ENCODE results near the gene BLOC1S6. TPM values are rescaled to one million over a fixed set of nuclear protein-coding genes. Genes with fewer than 3 reads are reported as not detected.

The BLOC1S6 gene
- total RNA-seq, 2 experiments from 2014 or later: 32.9 to 35.2 TPM

DNA sequence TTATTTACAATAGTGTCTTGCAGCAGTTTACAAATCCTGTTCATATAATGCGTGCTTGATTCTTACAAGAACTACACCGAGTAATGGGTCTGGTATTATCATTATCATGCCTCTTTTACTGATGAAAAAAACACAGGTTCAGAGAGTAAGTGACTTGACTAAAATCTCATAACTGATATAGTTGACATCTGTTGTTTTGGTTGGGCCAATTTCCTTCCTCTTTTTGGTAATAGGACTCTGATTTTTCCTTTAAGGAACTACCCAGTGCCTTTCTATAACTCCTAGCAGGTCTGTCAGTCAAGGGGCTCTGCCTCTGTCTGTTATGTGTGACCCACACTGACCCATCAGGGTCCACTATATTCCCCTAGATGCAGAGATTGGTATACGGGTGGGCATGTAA lies 14.6 kb upstream of the BLOC1S6 start:
- CTCF ChIA-PET: interaction anchor here (2.2 kb wide), 1 partner anchor 13 kb away, joined by 13 read pairs; no protein-coding TSS in a partner anchor
- H3K27me3 Mint-ChIP-seq (ENCODE audit: low read depth): peaks cover 29% of the 10 kb centered on the region
- ATAC-seq (no peak), DNase-seq (no peak)
- no peaks in the 10 kb centered on the region for H3K4me1 Mint-ChIP-seq (ENCODE audit: low read depth)
- H3K9me3 Mint-ChIP-seq (ENCODE audit: insufficient read depth): no peaks in the 10 kb centered on the region
- H3K27ac Mint-ChIP-seq: no peak overlapping the region
- POLR2A ChIA-PET: no interaction called here
- H3K36me3 Mint-ChIP-seq (ENCODE audit: low read depth): no peaks in the 10 kb centered on the region
- no peak overlapping the region for H3K4me3 Mint-ChIP-seq

DNA sequence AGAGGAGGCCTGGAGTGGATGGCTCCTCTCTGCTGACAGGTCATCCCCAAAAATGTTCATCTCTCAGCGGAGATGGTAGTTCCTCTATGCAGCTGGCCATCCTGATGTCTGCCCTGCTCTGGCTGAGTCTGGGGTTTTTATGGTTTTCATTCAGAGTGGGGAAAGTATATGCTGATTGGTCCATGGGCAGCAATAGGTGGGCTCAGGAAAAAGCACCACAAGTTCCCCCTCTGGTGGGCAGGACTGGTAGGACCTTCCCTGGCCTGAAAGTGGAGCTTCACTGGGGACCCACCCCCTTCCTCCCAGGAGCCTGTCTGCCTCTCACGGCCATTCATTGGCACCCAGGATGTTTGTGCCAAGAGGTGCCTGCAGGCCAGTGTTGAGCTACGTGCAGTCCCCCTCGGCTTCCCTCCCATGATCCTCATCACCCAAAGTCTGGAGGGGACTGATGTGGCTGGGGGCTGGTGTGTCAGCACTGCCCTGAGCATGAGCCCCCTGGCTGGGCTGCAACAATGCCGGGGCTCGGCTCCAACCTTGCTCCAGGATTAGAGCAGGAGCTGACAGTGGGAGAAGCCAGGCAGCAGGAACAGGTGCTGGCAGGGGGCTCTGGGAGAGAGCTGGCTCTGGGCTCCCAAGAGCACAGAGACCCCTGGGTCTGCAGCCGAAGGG lies 13.1 kb upstream of the BLOC1S6 start:
- Mint-ChIP-seq H3K4me1 (ENCODE audit: low read depth) (no peaks in the 10 kb centered on the region), H3K9me3 (ENCODE audit: insufficient read depth) (no peaks in the 10 kb centered on the region), H3K27me3 (ENCODE audit: low read depth) (peaks cover 31% of the 10 kb centered on the region), H3K27ac (no peak overlapping the region), H3K36me3 (ENCODE audit: low read depth) (no peaks in the 10 kb centered on the region), H3K4me3 (no peak overlapping the region)
- DNase-seq: peak; percentile 25
- ChIA-PET CTCF (interaction anchor here (0.7 to 2.2 kb wide), 3 partner anchors 12 to 1622 kb away, joined by 3 to 13 read pairs (median 4); no protein-coding TSS in a partner anchor), POLR2A (interaction anchor here (2.1 kb wide), 1 partner anchor 13 kb away, joined by 9 read pairs; the partner anchor contains the start of gene BLOC1S6)
- ATAC-seq: peak; percentile 49

DNA sequence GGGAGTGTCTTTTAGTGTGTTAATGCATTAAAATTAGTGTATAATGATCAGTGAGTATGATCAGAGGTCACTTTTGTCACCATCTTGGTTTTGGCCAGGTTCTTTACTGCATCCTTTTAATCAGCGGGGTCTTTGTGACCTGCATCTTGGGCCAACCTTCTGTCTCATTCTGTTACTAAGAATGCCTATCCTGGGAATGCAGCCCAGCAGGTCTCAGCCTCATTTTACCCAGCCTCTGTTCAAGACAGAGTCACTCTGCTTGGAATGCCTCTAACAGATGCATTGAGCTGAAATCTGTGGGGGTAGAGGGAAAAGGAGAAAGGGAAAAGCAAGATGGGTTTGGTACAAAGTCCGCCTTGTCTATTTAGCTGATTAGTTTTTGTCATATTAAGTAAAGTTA lies 5.3 kb upstream of the BLOC1S6 start:
- H3K9me3 Mint-ChIP-seq (ENCODE audit: insufficient read depth): no peaks in the 10 kb centered on the region
- DNase-seq: no peak
- peaks cover 9% of the 10 kb centered on the region for H3K27me3 Mint-ChIP-seq (ENCODE audit: low read depth)
- peaks cover under 1% of the 10 kb centered on the region for H3K36me3 Mint-ChIP-seq (ENCODE audit: low read depth)
- POLR2A ChIA-PET: no interaction called here
- H3K4me1 Mint-ChIP-seq (ENCODE audit: low read depth): peaks cover 10% of the 10 kb centered on the region
- no peak overlapping the region for H3K27ac Mint-ChIP-seq
- H3K4me3 Mint-ChIP-seq: no peak overlapping the region
- ATAC-seq: no peak
- CTCF ChIA-PET: no interaction called here

DNA sequence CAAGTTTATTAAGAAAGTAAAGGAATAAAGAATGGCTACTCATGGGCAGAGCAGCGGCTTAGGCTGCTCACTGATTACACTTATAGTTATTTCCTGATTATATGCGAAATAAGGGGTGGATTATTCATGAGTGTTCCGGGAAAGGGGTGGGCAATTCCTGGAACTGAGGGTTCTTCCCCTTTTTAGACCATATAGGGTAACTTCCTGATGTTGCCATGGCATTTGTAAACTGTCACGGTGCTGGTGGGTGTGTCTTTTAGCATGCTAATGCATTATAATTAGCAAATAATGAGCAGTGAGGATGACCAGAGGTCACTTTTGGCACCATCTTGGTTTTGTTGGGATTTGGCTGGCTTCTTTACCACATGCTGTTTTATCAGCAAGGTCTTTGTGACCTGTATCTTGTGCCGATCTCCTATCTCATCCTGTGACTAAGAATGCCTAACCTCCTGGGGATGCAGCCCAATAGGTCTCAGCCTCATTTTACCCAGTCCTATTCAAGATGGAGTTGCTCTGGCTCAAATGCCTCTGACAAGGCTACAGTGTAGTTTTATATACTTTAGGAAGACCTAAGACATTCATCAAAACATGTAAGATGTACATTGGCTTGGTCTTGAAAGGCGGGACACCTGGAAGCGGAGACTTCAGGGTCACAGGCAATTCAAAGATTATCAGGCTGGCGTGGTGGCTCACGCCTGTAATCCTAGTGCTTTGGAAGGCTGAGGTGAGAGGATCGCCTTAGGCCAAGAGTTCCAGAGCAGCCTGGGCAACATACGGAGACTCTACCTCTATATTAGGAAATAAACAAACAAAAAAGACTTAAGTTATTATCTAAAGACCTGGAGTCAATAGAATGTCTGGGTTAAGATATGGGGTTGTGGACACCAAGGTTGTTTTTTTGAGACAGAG lies 3.2 kb upstream of the BLOC1S6 start:
- Mint-ChIP-seq H3K36me3 (ENCODE audit: low read depth) (peaks cover 6% of the 10 kb centered on the region), H3K9me3 (ENCODE audit: insufficient read depth) (no peaks in the 10 kb centered on the region), H3K4me3 (no peak overlapping the region), H3K27me3 (ENCODE audit: low read depth) (peaks cover 8% of the 10 kb centered on the region), H3K4me1 (ENCODE audit: low read depth) (peaks cover 20% of the 10 kb centered on the region), H3K27ac (no peak overlapping the region)
- ChIA-PET CTCF (interaction anchor here (5.3 kb wide), 1 partner anchor 126 kb away, joined by 54 read pairs; no protein-coding TSS in a partner anchor), POLR2A (no interaction called here)
- no peak for DNase-seq
- ATAC-seq: no peak

- Mint-ChIP-seq H3K4me3 (peak overlapping the region; percentile 99), H3K27ac (no peak overlapping the region), H3K4me1 (ENCODE audit: low read depth) (peaks cover 27% of the 10 kb centered on the region), H3K36me3 (ENCODE audit: low read depth) (peaks cover 6% of the 10 kb centered on the region), H3K9me3 (ENCODE audit: insufficient read depth) (no peaks in the 10 kb centered on the region), H3K27me3 (ENCODE audit: low read depth) (peaks cover 4% of the 10 kb centered on the region)
- DNase-seq: no peak
- ChIA-PET CTCF (interaction anchor here (2.0 to 8.1 kb wide), 4 partner anchors 11 to 155 kb away, joined by 12 to 84 read pairs (median 34); no protein-coding TSS in a partner anchor), POLR2A (interaction anchor here (3.2 kb wide), 1 partner anchor 49 kb away, joined by 26 read pairs; the partner anchor contains the start of gene SQOR)
- ATAC-seq: no peak
Measured at GRCh38 chr15:45585069-45585791, 1.9 kb upstream of the BLOC1S6 start.

GRCh38 chr15:45586125-45586524 lies 1.1 kb upstream of the BLOC1S6 start:
- Mint-ChIP-seq H3K36me3 (ENCODE audit: low read depth) (peaks cover 6% of the 10 kb centered on the region), H3K27me3 (ENCODE audit: low read depth) (peaks cover 4% of the 10 kb centered on the region), H3K9me3 (ENCODE audit: insufficient read depth) (no peaks in the 10 kb centered on the region), H3K4me1 (ENCODE audit: low read depth) (peaks cover 32% of the 10 kb centered on the region), H3K27ac (peak overlapping the region; percentile 100), H3K4me3 (peak overlapping the region; percentile 99)
- CTCF ChIA-PET: interaction anchor here (0.7 to 8.1 kb wide), 13 partner anchors 12 to 423 kb away, joined by 3 to 84 read pairs (median 4); no protein-coding TSS in a partner anchor
- no peak for ATAC-seq
- no peak for DNase-seq
- POLR2A ChIA-PET: interaction anchor here (0.9 to 3.2 kb wide), 10 partner anchors 11 to 417 kb away, joined by 3 to 35 read pairs (median 8); partner anchors contain the start of gene SQOR

GRCh38 chr15:45586601-45587094 lies 531 bp upstream of the BLOC1S6 start:
- H3K27me3 Mint-ChIP-seq (ENCODE audit: low read depth): peaks cover 2% of the 10 kb centered on the region
- H3K4me1 Mint-ChIP-seq (ENCODE audit: low read depth): peaks cover 37% of the 10 kb centered on the region
- ChIA-PET CTCF (interaction anchor here (0.7 to 8.1 kb wide), 15 partner anchors 13 to 424 kb away, joined by 3 to 84 read pairs (median 4); no protein-coding TSS in a partner anchor), POLR2A (interaction anchor here (0.6 to 3.2 kb wide), 24 partner anchors 8 to 418 kb away, joined by 3 to 35 read pairs (median 4); partner anchors contain the start of gene SQOR)
- no peaks in the 10 kb centered on the region for H3K9me3 Mint-ChIP-seq (ENCODE audit: insufficient read depth)
- ATAC-seq: peak; percentile 11
- peak overlapping the region; percentile 100 for H3K27ac Mint-ChIP-seq
- DNase-seq: no peak
- peaks cover 6% of the 10 kb centered on the region for H3K36me3 Mint-ChIP-seq (ENCODE audit: low read depth)
- H3K4me3 Mint-ChIP-seq: peak overlapping the region; percentile 99

GRCh38 chr15:45587863-45588170 lies 638 bp downstream of the BLOC1S6 start:
- ATAC-seq: no peak
- CTCF ChIA-PET: interaction anchor here (0.7 to 8.1 kb wide), 10 partner anchors 9 to 191 kb away, joined by 3 to 84 read pairs (median 8); partner anchors contain the start of gene SQOR
- Mint-ChIP-seq H3K36me3 (ENCODE audit: low read depth) (peaks cover 11% of the 10 kb centered on the region), H3K27ac (peak overlapping the region; percentile 100), H3K9me3 (ENCODE audit: insufficient read depth) (no peaks in the 10 kb centered on the region), H3K4me1 (ENCODE audit: low read depth) (peaks cover 46% of the 10 kb centered on the region), H3K27me3 (ENCODE audit: low read depth) (no peaks in the 10 kb centered on the region), H3K4me3 (peak overlapping the region; percentile 99)
- POLR2A ChIA-PET: interaction anchor here (0.8 to 3.2 kb wide), 14 partner anchors 9 to 389 kb away, joined by 3 to 35 read pairs (median 6); partner anchors contain the start of gene SQOR
- no peak for DNase-seq

DNA sequence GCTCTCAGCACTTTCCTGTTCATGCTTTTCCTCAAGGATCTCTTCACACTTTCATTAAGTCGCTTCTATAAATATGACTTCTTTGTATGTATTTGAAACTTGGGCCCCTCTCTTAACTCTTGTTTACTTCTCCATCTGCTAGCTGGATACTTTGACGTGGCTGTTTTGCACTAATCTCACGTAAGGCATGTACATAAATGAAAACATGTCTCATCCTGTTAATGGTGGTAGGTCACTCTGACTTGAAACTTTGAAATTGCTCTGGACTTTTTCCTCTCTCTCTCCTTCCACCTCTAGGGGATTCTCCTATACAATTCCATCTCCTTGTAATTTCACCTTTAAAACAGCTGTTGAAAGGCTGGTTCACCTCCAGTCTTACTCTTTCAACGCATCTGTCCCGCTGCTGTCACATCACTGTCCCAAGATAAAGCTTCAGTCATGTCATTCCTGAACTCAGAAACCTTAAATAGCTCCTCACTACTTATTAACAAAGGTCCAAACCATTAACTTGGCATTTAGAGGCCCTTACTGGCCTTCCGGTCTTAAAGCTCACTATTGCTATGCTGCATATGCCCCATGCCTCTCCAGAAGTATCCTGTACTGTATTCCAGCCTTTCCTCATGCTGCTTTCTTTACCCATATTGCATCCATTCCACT lies 1.2 kb downstream of the BLOC1S6 start:
- no peak for ATAC-seq

GRCh38 chr15:45589256-45589655 lies 2.1 kb downstream of the BLOC1S6 start:
- Mint-ChIP-seq H3K27ac (no peak overlapping the region), H3K4me3 (no peak overlapping the region)
- no peak for ATAC-seq

More for the DNA sequence above, 1.2 kb downstream of the BLOC1S6 start:
- peaks cover 12% of the 10 kb centered on the region for H3K36me3 Mint-ChIP-seq (ENCODE audit: low read depth)
- no peaks in the 10 kb centered on the region for H3K9me3 Mint-ChIP-seq (ENCODE audit: insufficient read depth)
- DNase-seq: no peak
- peaks cover 46% of the 10 kb centered on the region for H3K4me1 Mint-ChIP-seq (ENCODE audit: low read depth)
- ChIA-PET POLR2A (interaction anchor here (0.8 to 3.2 kb wide), 14 partner anchors 8 to 389 kb away, joined by 3 to 35 read pairs (median 4); partner anchors contain the start of gene SQOR), CTCF (interaction anchor here (0.7 to 8.1 kb wide), 9 partner anchors 9 to 191 kb away, joined by 3 to 84 read pairs (median 7); partner anchors contain the start of gene SQOR)
- H3K27me3 Mint-ChIP-seq (ENCODE audit: low read depth): no peaks in the 10 kb centered on the region
- peak overlapping the region; percentile 100 for H3K27ac Mint-ChIP-seq
- peak overlapping the region; percentile 99 for H3K4me3 Mint-ChIP-seq

More at GRCh38 chr15:45589256-45589655, 2.1 kb downstream of the BLOC1S6 start:
- Mint-ChIP-seq H3K36me3 (ENCODE audit: low read depth) (peaks cover 18% of the 10 kb centered on the region), H3K9me3 (ENCODE audit: insufficient read depth) (no peaks in the 10 kb centered on the region), H3K4me1 (ENCODE audit: low read depth) (peaks cover 42% of the 10 kb centered on the region), H3K27me3 (ENCODE audit: low read depth) (no peaks in the 10 kb centered on the region)
- ChIA-PET CTCF (interaction anchor here (1.1 to 8.1 kb wide), 5 partner anchors 15 to 159 kb away, joined by 4 to 84 read pairs (median 10); partner anchors contain the start of gene SQOR), POLR2A (interaction anchor here (0.8 kb wide), 1 partner anchor 186 kb away, joined by 3 read pairs; no protein-coding TSS in a partner anchor)
- DNase-seq: no peak
